GM10266 (cell line): ENCODE data around the gene IWS1.

ENCODE experiments used
- DNase-seq: peaks from one replicate; pipeline ENCODE4 v3.0.0; 2012; ENCODE audit errors: extremely low spot score
- CTCF ChIP-seq: IDR thresholded peaks from 2 replicates; pipeline ENCODE4 v1.5.1; 2012; ENCODE audit warnings: mild to moderate bottlenecking, low read depth; ENCODE audit not compliant: control insufficient read depth, insufficient read depth; ENCODE audit errors: missing control alignments

Gene IWS1

DNA sequence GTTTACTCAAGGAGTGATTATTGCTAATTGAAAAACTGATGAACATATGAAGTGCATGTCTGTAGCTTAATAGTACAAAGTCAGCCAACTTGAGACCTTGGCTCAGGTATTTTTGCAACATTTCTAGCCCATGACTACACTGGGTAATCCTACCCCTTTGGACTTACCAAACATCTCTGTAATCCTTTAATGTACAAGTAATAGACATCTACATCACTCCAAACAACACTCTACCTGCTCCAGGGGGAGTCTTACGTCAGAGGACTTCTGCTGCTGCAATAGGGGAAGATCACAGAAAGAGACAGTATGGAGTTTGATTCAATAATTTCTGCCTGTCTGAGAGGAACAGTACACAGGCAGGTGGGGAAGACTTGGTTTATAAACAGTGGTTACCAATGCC, 54.0 kb downstream of the IWS1 start:
- no peak for TF ChIP-seq CTCF
- DNase-seq, result no peak

- DNase-seq, result no peak
- no peak for TF ChIP-seq CTCF
Measured at GRCh38 chr2:127471286-127471988, 54.9 kb downstream of the IWS1 start.

- DNase-seq, result no peak
- no peak for TF ChIP-seq CTCF
Measured at GRCh38 chr2:127469974-127470373, 56.3 kb downstream of the IWS1 start.

GRCh38 chr2:127469051-127469450, 57.2 kb downstream of the IWS1 start:
- no peak for TF ChIP-seq CTCF
- DNase-seq, result no peak

- no peak for TF ChIP-seq CTCF
- DNase-seq, result no peak
Measured at GRCh38 chr2:127465258-127465657, 61.0 kb downstream of the IWS1 start.

- TF ChIP-seq CTCF, result no peak
- no peak for DNase-seq
Measured at GRCh38 chr2:127464470-127465257, 61.6 kb downstream of the IWS1 start.

DNA sequence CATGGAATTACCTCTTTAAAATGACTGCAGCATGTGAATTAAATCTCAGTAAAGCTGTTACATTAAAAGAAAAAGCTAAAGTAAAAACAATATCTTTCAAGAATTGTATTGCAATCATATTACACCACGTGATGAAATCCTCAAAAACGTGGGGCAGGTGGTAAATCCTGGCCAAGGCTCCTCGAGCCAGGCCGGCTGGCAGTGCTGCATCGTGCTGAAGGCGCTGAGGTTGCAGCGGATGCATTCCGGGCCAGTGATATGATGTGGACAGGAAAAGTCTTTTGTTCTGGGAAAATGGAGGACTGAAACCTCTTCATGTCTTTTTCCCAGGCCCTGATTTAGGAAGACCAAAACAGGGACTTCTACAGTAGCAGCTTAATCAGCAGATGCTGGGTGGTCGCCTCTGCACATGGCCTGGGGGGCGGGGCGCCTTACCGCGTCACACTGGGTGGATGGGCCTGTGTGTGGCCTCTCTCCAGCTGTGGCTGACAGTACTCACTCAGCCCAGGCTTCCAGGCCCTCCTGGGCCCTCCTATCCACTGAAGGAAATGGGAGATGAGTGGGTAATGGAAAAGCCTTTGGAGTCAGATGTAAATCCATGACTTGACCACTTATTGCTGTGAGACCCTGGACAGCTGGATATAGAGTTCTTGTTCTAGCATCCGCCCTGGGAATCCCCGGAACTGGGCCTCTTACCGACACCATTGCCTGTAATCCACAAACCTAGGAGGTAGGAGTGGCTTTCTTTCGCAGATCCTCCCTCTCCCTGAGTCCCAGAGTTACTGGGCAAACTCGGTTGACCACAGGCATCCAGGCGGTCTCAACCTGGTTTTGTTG, 62.9 kb downstream of the IWS1 start:
- TF ChIP-seq CTCF, result no peak
- DNase-seq, result no peak
